Endometrium (tissue), 2 donors: ENCODE data around the gene CSNK1G1.
"Not testable (repeated sequence)": the region's sequence is repeated elsewhere in the genome, so short reads cannot be mapped to it uniquely, and the experiment has no call there.

Experiments used
- FAIRE-seq: peaks from 2 replicates; lab custom pipeline; 2012; peaks lifted over from hg19 to GRCh38; lab: Jason Lieb, UNC
- donor health status: control.
- donor health status: control.

CSNK1G1 gene

DNA sequence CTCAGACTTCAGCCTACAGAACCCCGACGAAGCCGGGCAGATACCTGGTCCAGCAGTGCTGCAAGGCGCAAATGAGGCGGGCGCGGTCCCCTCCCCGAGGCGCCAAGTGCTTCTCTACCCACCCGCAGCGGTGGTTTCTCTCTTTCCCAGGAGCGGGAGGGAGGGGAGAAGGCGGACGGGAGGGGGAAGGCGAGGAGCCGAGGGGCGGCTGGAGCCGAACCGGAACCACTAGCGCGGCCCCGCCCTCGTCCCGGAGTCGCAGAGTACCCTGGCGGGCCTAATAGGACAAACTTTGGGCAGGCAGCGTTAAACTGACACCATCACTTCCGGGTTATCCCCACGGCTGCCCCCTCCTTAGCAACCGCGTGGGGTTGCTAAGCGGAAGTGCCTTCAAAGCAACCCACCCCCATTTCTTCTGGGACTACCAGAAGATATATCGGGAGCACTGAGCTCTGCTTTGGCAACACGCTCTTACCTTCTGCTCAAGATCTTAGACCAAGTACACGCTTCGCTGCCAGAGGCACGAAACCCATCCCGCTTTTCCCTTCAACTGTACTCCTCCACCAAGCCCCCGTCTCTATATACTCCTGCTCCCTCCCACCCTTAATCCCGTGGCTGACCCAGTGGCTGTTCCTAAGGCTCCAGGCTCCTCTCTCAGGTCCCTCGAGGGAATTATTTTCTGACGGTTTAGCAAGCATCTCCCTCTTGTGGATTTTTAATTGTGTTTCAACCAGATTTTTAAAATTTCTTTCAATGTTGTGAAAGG lies at the start of gene CSNK1G1:
Gene CSNK1G1, minus strand, starts transcription at position 230 of the 766 bp plus-strand sequence. CDS start 55,674 bp downstream, outside the sequence.
- FAIRE-seq, result peak; percentile 69

DNA sequence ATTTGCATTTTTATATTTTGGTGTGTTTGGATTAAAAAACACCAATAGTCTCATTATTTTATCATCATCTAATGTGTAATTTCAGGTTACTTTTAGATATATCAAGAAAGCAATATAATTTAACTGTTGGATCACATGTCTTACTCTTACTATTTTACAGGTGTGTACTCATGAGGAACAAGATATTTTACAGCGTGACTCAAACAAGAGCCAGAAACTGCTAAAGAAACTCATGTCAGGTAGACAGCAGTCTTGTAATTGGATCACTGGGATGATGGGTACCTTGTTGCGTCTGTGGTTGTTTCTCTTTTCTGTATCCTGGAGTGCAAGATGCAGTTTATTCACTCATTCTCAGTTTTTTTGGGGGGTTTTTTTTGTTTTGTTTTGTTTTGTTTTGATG lies 44.6 kb upstream of the CSNK1G1 start:
- FAIRE-seq, result no peak

DNA sequence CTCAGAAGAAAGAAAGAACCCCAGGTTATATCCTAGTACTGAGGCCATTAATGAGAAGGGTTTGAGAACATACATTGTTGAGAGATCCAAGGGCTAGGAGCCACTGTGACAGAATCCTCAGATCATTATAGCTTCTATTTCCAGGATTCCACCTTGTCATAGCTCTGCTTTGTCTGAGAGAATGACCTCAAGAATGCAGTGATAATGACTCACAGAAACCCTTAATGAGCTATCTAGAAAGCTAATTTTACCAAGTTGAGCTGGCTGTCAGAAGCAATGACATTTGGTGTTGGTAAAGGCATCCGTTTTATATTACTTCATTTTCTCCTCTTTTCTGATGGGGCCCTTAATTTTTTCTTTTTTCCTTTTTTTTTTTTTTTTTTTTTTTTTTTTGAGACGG lies 42.6 kb upstream of the CSNK1G1 start:
- no peak for FAIRE-seq

DNA sequence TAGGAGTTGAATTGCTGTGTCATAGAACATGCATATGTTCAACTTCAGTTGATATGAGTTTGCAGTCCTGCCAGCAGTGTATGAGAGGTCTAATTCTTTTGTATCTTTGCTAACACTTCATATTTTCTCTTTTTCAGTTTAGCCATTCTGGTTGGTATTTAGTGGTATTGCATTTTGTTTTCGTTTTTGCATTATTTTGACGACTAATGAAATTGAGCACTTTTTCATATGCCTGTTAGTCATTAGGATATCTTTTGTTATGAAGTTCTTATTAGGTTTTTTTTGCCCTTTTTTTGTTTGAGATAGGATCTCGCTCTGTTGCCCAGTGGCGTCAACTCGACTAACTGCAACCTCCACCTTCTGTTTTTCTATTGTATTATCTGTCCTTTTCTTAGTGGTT lies 40.8 kb upstream of the CSNK1G1 start:
- no peak for FAIRE-seq

DNA sequence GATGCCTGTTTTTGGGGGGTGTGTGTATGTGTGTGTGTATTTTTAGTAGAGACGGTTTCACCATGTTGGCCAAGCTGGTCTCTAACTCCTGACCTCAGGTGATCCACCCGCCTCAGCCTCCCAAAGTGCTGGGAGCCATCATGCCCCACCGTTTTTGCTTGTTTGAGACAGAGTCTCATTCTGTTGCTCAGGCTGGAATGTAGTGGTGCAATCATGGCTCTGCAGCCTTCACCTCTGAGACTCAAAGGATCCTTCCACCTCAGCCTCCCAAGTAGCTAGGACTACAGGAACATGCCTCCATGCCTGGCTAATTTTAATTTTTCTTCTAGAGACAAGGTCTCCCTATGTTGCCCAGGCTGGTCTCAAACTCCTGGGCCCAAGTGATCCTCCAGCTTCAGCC lies 36.5 kb upstream of the CSNK1G1 start:
- FAIRE-seq, result not testable (repeated sequence)

DNA sequence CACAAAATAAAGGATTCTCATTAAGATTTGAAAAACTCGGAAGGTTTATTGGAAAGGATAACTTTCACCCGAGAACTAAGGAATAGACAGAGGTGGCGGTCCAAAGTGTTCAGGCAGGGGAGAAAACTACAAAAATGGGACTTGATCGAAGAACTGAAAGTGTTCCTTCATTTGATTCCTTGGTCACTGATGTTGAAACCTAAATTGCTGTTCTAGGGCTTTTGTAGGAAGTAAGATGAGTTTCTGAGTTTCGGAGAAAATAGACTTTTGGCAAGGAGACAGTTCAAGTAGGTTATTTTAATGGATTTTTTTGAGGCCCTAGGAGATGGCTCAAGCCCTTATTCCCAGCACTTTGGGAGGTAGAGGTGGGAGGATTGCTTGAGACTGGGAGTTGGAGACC lies 33.1 kb upstream of the CSNK1G1 start:
- no peak for FAIRE-seq

DNA sequence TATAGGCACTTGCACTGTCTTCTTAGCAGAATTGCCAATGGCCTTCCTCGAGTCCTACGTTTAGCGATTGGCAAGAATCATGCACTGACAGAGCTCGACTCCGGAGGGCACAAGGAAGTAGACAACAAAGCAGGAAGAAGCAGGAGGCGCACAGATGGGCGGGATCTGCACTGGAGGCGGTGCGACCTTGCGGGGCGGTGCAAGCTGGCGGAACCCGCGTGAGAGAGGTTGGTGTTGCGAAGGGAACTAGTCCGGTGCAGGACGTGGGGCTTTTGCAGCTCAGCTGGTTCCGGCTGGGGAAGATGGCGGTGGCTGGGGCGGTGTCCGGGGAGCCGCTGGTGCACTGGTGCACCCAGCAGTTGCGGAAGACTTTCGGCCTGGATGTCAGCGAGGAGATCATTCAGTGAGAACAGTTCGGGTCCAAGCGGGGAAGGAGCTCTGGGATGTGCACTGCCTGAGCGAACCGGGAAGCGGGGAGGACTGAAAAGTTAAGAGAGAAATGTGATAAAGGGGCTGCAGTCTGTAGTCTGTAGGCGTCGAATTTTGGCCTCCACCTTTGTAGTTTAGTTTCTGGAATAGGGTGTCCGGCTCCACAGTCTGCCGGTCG lies 31.7 kb upstream of the CSNK1G1 start, which contains the start of gene TRIP4:
Gene TRIP4, plus strand, starts transcription at position 275 of the 607 bp plus-strand sequence. Its CDS starts 28 bp downstream, at position 303.
- FAIRE-seq, result peak; percentile 94

DNA sequence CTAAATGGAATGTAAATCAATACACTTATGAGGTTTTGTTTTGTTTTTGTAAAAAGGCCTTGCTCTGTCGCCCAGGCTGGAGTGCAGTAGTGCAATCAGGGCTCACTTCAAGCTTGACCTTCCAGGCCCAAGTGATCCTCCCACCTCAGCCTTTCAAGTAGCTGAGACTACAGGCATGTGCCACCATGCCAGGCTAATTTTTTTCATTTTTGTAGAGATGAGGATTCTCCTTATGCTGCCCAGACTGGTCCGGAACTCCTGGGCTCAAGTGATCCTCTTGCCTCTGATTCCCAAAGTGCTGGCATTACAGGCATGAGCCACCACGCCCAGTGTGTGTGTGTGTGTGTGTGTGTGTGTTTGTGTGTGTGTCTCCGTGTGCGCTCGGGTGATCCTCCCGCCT lies 30.3 kb upstream of the CSNK1G1 start:
- FAIRE-seq, result no peak

DNA sequence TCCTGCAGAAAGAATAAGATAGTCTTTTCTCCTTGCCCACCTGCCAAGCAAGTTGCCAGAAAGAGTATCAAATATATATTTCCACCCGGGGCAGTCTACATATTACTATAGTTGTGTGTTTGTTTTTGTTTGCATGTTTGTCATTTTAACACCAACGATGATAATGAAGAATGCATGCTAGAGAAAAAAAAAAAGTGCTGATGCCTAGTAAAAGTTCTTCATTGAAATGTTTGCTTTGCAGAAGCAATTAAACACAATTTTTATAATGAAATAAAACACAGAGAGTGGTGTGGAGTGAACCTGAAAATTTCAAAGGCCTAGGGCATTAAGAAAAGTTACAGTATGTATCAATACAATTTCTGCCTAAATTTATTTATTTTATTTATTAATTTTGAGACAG lies 27.8 kb upstream of the CSNK1G1 start:
- no peak for FAIRE-seq

DNA sequence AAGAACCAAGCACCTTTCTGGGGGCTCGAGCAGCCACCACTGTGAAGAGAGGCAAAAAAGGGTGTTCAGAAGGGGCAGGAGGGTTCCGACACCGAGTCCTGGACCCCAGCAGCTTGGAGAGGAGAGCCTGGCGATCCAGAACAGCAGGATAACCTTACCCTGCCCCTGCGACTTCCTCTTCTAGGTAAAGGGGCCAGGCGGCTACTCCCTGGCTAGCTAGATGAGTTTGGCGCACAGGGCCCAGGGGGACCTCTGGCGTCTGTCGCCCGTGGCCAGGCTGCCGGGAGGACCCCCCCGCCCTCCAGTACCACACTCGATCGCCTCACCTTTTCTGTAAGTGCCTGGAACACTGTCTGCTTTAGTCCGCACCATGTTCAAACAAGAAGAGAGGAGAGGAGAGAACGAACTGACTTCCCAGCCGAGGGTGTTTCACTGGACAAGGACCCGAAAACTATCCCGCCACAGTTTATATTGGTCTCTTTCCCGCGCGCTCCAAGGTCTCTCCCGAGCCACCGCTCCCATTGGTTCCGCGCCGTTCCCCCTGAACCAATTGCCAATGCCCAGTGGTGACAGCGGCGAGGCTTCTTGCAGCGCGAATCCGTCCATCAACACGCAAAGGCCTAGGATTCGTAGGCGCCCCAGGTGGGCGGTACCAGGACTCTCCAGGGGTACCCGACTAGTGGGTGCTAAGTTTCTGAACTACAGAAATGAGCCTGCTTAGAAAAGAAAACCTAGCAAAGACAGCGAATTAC lies 25.2 kb upstream of the CSNK1G1 start, which contains the start of gene PCLAF:
Gene PCLAF, minus strand, starts transcription at position 442 of the 752 bp plus-strand sequence. Its CDS starts 70 bp downstream, at position 372.
- FAIRE-seq, result peak; percentile 95

DNA sequence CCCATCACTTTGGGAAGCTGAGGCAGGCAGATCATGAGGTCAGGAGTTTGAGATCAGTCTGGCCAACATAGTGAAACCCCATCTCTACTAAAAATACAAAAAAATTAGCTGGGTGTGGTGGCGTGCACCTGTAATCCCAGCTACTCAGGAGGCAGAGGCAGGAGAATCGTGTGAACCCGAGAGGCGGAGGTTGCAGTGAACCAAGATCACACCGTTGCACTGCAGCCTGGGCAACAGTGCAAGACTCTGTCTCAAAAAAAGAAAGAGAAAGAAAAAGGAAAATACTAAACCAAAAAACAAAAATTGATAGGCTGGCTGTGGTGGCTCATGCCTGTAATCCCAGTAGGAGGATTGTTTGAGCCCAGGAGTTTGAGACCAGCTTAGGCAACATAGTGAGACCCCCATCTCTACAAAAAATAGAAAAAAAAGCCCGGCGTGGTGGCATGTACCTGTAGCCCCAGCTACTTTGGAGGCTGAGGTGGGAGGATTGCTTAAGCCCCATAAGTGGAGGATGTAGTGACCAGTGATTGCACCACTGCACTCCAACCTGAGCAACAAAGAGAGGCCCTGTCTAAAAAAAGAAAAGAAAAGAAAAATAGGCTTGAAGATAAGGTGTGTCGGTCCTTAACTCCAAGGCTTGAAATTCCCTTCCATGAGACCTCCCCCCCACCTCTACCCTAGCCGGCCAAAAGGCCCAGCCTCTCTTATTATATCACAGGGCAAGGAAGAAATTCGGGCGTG lies 24.3 kb upstream of the CSNK1G1 start:
- not testable (repeated sequence) for FAIRE-seq

DNA sequence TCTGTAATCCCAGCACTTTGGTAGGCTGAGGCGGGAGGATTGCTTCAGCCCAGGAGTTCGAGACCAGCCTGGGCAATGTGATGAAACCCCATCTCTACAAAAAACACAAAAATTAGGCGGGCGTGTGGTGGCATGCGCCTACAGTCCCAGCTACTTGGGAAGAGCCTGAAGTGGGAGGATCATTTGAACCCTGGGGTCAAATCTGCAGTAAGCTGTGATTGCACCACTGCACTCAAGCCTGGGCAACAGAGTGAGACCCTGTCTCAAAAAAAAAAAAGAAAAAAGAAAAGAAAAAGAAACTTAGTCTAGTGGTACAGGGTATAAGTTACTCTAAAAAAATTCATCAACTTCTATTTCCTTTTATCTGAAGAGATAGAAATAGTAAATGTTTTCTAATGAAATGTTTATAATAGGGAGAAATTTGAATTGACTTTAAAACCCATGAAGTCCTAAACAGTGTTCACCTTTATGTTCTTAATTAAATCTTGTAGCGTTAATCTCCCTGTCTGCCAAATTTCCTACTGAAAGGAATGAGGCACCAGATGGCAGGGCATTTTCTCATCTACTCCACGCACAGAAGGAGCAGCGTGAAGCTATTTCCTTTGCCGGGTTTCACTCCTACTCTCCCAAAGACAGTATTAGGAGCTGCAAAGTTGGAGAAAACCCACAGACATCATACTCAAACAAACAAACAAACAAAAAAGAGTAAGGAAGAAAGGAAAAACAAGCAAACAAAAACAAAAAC lies 23.4 kb upstream of the CSNK1G1 start:
- no peak for FAIRE-seq

DNA sequence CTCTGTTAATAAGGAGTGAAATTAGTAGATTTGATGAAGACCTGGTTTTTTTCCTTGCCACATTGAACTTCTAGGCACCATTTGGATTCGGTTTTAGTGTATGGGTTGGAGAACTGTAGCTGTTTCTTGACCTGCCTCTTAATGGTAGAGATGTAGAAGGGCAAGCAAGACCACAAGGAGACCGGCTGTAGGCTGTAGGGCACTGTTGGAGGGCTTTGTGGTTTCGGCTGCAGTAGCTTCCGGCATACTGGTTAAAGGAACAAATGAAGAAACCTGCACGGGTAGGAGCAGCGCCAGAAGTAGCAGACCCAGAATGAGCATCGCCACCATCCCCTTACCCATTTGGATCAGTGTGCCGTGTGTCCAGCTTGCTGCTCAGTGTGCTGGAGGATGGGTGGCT lies 17.4 kb upstream of the CSNK1G1 start:
- FAIRE-seq, result no peak

DNA sequence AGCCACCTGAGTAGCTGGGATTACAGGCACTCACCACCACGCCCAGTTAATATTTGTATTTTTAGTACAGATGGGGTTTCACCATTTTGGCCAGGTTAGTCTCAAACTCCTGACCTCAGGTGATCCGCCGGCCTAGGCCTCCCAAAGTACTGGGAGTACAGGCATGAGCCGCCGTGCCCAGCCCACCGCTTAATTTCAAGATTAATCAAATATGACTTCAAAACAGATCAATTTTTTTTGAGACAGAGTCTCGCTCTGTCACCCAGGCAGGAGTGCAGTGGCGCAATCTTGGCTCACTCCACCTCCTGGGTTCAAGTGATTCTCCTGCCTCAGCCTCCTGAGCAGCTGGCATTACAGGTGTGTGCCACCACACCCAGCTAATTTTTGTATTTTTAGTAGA lies 15.4 kb upstream of the CSNK1G1 start:
- not testable (repeated sequence) for FAIRE-seq

DNA sequence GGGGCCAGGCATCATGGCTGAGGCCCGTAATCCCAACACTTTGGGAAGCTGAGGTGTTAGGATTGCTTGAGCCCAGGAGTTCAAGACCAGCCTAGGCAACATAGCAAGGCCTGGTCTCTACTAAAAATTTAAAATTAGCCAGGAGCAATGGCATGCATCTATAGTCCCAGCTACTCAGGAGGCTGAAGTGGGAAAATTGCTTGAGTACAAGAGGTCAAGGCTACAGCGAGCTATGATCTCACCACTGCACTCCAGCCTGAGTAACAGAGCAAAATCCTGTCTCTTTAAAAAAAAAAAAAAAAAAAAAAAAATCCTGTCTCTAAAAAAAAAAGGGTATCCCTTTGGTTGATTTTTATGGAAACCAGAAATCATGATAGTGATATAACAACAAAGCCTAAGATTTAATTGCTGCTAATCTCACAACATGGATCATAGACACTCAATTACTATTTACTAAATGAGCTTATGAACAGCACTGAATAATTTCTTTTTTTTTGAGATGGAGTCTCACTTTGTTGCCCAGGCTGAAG lies 13.2 kb upstream of the CSNK1G1 start:
- FAIRE-seq, result no peak

DNA sequence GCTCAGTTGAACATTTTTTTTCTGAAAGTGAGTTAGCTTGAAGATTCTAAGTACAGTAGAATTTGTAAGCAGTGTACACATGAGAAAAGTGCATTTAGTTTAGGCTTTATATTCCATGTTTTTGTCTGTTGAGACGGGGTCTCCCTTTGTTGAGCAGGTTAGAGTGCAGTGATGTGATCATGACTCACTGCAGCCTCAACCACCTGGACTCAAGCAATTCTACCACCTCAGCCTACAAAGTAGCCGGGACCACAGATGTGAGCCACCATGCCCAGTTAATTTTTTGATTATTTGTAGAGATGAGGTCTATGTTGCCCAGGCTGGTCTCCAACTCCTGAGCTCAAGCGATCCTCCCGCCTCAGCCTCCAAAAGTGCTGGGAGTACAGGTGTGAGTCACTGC lies 5.3 kb upstream of the CSNK1G1 start:
- FAIRE-seq, result no peak

DNA sequence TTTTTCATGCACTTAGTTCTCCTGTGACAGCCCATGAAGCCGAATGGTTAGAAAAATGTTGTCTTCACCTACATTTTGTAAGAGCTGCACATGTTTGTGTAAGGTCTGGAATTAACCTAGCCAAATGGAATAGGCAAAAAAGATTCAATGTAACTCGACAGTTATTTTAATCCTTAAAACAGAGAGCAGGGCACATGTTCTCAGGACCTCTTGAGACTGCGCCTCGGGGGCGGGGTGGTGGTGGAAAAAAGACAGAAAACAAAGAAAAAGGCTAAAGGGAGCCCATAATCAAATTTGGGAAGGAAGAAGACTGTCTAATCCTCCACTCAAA lies 702 bp upstream of the CSNK1G1 start:
- no peak for FAIRE-seq

DNA sequence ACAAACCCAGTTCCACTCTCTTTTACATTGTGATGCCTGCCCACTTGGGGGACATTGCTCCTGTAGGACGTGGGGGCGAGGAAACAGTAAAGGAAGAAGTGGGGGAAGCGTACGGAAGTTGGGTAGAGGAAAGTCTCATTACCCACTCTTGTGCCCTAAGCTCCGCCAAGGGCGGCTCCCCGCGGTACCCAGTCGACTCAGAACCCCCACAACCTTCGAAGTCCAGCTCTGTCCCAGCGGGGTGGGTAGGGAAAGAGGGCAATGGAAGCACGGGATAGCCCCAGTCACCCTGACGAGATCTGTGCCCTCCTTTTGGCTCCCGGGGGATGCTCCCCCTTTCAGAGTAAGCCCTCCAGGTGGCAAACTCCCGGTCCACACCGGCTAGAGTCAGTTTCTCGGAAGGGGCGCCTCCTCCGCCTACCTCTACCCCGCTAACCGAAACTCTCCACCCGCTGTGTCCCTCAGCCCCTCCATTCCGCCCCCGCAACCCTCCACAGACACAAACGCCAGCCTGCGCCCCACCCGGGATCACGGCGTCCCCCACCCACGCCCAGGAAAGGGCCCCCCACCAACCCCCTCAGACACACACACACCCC lies 527 bp downstream of the CSNK1G1 start:
- FAIRE-seq, result no peak

DNA sequence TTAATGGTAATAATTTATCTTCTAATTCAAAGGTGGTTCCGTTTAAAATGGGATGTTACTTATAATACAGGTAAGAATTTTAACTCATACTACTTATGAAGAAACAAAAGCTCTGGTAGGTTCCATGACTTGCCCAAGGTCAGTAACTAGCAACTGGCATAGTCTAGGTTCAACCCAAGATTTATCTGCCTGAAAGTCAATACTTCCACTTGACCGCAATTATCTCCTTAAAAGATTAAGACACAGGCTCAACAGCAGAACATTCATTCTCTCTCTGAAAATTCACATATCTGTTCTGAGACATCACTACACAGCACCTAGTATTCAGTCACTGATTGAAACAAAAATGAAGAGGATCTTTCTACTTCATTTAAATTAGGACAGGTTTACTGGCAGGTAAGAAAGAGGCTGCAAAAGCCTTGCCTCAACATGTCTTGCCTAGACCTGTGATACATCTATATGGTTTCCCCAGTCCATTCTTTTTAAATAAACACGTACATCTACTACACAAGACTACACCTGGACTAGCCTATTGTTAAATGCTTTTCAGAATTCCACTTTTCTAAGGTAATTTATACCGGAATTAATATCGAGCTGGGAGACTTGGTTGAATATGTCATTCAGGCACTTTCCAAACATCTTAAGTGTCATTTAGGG lies 1.2 kb downstream of the CSNK1G1 start:
- no peak for FAIRE-seq

DNA sequence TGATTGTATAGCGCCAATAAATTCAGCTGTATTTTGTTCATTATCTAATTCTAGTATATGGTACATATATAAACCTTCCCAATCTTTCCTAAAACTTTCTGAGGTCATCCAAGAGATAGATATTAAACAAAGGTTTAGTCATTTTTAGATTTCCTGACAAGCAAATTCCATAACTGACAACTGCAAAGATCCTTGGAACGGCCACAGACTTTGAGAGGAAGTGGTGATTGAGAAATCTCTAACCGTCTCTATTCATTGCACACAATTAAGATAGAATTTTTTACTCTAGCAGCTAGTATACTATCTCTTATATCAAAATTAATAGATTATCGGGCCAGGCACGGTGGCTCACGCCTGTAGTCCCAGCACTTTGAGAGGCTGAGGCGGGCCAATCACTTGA lies 4.7 kb downstream of the CSNK1G1 start:
- FAIRE-seq, result no peak
